HG03558 (cell line): Measurements from ENCODE around the gene ARPC5L.
"Not testable (repeated sequence)": the region's sequence is repeated elsewhere in the genome, so short reads cannot be mapped to it uniquely, and the experiment has no call there.

Source experiments
- ATAC-seq: cut with Tn5 transposase; IDR thresholded peaks from one replicate; pipeline ENCODE4 v1.9.1; 2021; ENCODE audit warnings: moderate number of reproducible peaks; ENCODE audit not compliant: unreplicated experiment; ENCODE audit errors: extremely low read depth

ARPC5L gene

DNA sequence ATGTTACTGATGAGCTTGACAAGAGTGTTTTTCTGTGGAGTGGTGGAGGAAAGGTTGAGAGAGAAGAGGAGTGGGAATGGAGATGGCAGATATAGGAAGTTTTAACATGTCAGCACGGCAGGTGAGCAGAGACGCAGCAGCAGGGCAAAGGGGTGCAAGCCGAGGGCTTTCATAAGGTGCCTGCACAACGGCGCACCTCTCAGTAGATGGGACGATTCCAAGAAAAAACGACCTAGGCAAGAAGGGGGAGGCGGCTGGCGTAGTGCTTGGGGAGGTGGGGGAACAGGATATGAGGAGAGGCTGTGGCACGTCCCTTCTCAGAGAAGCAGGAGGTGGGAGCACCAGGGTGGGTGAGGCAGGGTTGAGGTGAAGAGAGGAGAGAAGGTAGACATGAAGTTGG, 24.5 kb downstream of the ARPC5L start:
- no peak for ATAC-seq

GRCh38 chr9:124886866-124887492, 25.0 kb downstream of the ARPC5L start:
- ATAC-seq = no peak

DNA sequence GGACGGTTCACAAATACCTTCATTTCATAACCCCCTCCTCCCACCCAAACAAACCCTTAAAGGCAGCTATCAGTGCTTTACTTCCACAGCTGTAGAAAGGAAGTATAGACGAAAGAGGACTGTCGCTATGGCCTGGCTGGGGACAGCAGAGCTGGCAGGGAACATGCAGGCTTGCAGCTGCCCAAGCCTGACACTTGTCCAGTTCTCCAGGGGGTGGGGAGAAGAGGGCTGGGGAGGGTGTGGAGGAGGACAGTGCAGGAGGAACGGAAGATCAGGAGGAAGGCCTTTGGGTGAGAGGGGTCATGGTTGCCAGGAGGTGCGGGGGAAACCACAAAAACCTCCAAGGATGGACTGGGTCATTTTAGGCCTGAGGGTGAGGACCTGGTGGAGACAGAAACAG, 25.9 kb downstream of the ARPC5L start:
- ATAC-seq = no peak

GRCh38 chr9:124889006-124889405, 27.1 kb downstream of the ARPC5L start:
- no peak for ATAC-seq

DNA sequence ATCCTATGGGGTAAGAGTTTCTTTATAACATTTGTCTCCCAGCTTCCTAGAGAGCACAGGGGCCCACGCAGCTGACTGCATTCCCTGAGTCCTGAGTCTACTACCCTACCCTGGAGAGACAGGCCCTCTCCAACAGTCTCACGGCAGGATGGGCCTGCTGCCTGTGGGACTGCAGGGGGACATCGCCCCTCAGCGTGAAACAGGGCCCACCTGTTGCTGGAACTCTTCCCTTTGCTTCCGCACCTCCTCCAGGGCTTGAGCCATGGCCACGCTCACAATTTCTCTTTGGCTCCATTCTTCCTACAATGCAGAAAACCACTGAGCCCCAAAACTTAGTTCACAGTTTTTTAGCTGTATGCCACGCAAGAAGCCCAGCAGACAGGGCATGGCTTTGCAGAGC, 28.2 kb downstream of the ARPC5L start:
- no peak for ATAC-seq

- no peak for ATAC-seq
These were observed 32.3 kb downstream of the ARPC5L start for GRCh38 chr9:124894035-124894740.

DNA sequence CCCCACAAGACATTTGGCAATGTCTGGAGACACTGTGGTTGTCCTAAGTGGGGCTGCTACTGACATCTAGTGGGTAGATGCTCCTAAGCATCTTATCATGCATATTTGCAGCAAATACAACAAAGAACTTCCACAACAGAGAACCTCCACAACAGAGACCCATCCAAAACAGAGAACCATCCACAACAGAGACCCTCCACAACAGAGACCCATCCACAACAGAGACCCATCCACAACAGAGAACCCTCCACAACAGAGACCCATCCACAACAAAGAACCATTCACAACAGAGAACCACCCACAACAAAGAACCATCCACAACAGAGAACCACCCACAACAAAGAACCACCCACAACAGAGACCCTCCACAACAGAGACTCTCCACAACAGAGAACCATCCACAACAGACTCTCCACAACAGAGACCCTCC, 32.8 kb downstream of the ARPC5L start:
- no peak for ATAC-seq

DNA sequence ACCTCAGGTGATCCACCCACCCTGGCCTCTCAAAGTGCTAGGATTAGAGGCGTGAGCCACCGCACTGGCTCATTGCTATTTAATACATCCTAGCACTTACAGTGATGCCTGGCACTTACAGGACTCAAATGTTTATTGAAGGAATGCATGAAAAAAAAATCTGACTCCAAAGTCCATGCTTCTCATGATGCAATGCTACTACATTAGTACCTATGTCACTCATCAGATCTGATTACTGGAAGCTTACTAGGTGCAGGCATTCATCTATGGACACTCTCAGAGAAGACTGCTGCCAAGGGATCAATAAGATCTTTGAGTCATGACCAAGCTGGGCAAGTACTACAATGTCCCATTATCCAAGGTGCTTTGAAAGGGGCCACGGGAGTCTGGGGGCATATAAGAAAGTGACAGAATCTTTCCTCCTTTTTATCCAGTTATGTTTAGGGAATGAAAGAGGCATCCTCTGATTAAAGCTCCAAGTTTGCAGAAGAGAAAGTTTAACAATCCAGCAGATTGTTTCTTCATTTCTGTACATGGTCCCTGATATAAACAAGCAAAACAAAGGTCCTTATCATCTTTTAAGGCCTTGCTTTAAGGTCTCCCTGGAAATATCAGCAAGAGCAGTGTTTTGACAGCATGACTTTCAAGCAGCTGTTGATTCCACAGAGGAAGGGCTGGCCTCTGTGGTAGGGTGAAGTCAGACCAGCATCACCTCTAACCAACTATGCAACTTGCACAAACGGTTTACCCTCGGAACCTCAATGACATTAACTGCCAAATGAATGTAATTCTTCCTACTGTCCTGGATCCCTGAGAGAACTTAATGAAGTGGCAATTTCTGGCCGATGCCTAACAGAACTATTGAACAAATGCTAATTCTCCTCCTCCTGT, 35.9 kb downstream of the ARPC5L start:
- no peak for ATAC-seq

DNA sequence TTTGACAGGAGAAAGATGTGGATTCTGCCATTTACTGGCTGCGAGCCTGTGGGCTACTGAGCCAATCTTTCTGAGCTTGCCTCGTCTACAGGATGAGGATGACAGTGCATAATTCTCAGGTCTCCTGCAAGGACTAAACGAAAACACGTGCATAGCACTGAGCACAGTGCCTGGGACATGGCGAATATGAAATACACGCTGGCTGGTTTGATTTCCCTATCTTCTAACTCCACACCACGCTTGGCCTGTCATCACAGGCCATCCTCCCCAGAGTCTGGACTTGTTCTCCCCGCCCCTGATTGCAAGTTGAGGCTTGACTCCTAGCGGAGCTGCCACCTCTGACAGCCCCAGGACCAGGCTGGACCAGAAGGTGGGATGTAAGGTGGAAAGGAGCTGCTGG, 37.9 kb downstream of the ARPC5L start:
- no peak for ATAC-seq

- ATAC-seq = no peak
These were observed 45.0 kb downstream of the ARPC5L start for GRCh38 chr9:124906966-124907365.

DNA sequence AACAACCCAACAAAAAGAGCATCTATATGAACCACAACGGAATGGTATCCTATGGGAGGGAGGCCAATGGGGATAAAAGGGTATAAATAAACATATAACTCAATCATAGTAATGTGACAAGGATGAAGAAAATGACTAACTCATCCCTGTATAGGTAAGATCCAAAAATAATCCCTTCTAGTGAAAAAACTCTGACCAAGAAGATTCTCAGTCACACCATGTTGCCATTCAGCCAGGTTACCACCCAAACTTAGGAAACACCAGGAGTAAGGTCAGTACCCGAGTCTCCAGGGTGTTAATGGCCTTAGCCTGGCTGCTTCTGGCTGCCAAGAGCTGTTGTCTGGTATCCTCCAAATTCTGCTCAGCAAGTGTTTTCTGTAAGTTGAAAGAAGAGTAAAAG, 46.2 kb downstream of the ARPC5L start:
- no peak for ATAC-seq

GRCh38 chr9:124911766-124912165, 49.8 kb downstream of the ARPC5L start:
- ATAC-seq = no peak

DNA sequence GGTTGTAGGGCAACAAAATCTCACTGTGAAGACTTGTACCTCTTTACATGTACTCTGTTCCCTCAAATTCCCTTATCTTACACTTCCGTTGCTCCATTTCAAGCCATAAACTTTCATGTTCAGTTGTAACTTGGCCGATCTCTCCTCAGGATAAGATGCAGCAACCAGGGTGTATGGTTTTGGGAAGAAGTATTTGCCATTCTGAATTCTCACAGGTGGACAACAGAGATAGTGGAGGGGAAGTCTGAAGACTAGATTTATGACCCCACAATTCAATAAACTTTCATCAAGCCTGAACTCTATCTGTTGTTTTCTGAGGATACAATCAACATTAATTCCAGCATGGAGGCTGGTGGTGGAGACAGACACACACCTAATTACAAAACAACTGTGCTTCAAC, 51.4 kb downstream of the ARPC5L start:
- ATAC-seq = no peak

DNA sequence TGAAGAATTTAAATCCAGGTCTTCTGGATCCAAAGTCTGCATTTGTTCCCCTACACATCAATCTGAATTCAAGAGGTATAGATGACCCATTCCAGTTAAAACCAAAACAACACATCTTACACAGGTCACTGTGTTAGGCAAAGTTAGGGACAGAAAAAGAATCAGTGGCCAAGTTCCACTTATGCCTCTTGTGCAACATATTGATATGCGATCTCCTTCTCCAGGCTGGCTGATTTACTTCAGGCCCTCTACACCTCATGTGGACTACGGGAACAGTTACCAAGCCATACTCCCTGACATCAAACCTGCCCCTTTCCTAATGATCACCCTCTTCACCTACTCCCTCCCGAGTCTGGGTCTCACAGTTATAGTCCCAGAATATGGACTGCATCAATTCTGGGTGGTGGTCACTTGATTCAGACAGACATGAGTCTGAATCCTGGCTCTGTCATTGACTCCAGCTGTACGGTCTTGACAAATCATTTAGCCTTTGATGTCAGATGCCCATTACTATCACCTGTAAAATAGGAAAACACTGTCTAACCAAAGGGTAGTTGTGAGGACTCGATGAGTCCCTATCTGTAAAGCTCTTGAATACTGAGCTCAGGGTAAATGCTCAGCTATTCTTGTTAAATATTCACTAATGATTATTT, 52.9 kb downstream of the ARPC5L start:
- no peak for ATAC-seq

GRCh38 chr9:124920394-124920793, 58.5 kb downstream of the ARPC5L start:
- ATAC-seq = not testable (repeated sequence)
